PC-3 (cell line): ENCODE data around the gene C6orf62.

Experiments
- EZH2 ChIP-seq: fragments of 300-600 bp; sonication (generic); IDR thresholded peaks from one replicate; pipeline ENCODE4 v1.6.1; 2017; ENCODE audit warnings: antibody characterized with exemption, mild to moderate bottlenecking, low read length; ENCODE audit not compliant: unreplicated experiment
- EZH2phosphoT487 ChIP-seq: fragments of 300-600 bp; sonication (generic); IDR thresholded peaks from 2 replicates; pipeline ENCODE4 v1.6.1; 2018; ENCODE audit warnings: mild to moderate bottlenecking, antibody characterized with exemption, low read length, borderline replicate concordance
- TF ChIP-seq, protein P1 (sequence below): fragments of 300-600 bp; sonication (generic); conservative IDR thresholded peaks from 2 replicates; pipeline ENCODE4 v1.5.1; 2017; ENCODE audit warnings: antibody characterized with exemption, low read depth, mild to moderate bottlenecking, low read length

DNA sequence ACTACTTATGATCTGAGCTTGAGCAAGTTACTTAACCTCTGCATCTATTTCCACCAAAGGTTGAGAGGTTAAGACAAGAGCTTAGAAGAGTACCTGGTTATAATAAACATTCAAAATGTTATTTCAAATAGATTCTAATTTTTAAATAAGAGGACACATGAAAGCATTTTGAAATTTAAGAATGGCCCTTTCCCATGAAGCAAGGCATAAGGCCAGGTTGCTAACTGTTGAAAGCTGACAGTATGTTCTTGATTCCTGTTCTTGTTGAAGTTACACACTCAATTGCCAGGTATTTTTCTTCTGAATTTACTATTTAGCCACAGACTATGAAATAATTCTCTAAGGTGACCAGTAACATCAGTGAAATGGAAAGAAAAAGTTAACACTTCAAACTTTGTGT is 14.5 kb downstream of the C6orf62 start:
- TF ChIP-seq, protein P1, sequence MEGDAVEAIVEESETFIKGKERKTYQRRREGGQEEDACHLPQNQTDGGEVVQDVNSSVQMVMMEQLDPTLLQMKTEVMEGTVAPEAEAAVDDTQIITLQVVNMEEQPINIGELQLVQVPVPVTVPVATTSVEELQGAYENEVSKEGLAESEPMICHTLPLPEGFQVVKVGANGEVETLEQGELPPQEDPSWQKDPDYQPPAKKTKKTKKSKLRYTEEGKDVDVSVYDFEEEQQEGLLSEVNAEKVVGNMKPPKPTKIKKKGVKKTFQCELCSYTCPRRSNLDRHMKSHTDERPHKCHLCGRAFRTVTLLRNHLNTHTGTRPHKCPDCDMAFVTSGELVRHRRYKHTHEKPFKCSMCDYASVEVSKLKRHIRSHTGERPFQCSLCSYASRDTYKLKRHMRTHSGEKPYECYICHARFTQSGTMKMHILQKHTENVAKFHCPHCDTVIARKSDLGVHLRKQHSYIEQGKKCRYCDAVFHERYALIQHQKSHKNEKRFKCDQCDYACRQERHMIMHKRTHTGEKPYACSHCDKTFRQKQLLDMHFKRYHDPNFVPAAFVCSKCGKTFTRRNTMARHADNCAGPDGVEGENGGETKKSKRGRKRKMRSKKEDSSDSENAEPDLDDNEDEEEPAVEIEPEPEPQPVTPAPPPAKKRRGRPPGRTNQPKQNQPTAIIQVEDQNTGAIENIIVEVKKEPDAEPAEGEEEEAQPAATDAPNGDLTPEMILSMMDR, result no peak
- TF ChIP-seq EZH2phosphoT487, result no peak
- no peak for TF ChIP-seq EZH2
